K562 (cell line): ENCODE data around the gene SOCS3. TPM values are rescaled to one million over a fixed set of nuclear protein-coding genes. Genes with fewer than 3 reads are reported as not detected.

Source experiments
- ARHGAP35 ChIP-seq: fragments of 450-650 bp; IDR thresholded peaks from 2 replicates; pipeline ENCODE4 v1.6.1; 2018; ENCODE audit not compliant: partially characterized antibody
- ARNT ChIP-seq, 2 experiments: fragments of 450-650 bp; IDR thresholded peaks; 2 replicates each; pipeline ENCODE4 v1.6.1; 2016; ENCODE audit warnings: mild to moderate bottlenecking in 1 of 2
- ASH1L ChIP-seq: fragments of 450-650 bp; IDR thresholded peaks from 2 replicates; pipeline ENCODE4 v1.6.1; 2018; ENCODE audit warnings: borderline replicate concordance, mild to moderate bottlenecking, low read depth; ENCODE audit not compliant: partially characterized antibody
- CHD2 ChIP-seq: IDR thresholded peaks from 2 replicates; pipeline ENCODE4 v1.6.1; 2011; ENCODE audit warnings: low read depth, low read length
- ETV5 ChIP-seq: sonication (generic); formaldehyde crosslinking; IDR thresholded peaks from 2 replicates; pipeline ENCODE4 v1.4.0; 2020; ENCODE audit warnings: low read depth, mild to moderate bottlenecking, missing genetic modification reagents
- MBD2 ChIP-seq: sonication (generic); IDR thresholded peaks from 2 replicates; pipeline ENCODE4 v1.6.1; 2016; ENCODE audit warnings: low read depth, borderline replicate concordance
- NR2C2 ChIP-seq, 2 experiments: fragments of 200-800 bp in 1 of 2; sonication (Bioruptor generic) in 1 of 2; sonication (generic) in 1 of 2; formaldehyde crosslinking in 1 of 2; IDR thresholded peaks; 2 replicates each; pipeline versions ENCODE4 v1.6.1 to v1.8.0; 2016 to 2022; ENCODE audit warnings: mild to moderate bottlenecking in 1 of 2, missing compliant biosample characterization in 1 of 2, missing genetic modification characterization in 1 of 2, missing genetic modification reagents in 1 of 2
- POLR2AphosphoS2 ChIP-seq: IDR thresholded peaks from 2 replicates; pipeline ENCODE4 v1.6.1; 2012; ENCODE audit warnings: low read length, improper control_type of control experiment
- RFX5 ChIP-seq: IDR thresholded peaks from 2 replicates; pipeline ENCODE4 v1.6.1; 2011; ENCODE audit warnings: low read depth, mild to moderate bottlenecking, improper control_type of control experiment, low read length
- SMARCB1 ChIP-seq: IDR thresholded peaks from 2 replicates; pipeline ENCODE4 v1.6.1; 2011; ENCODE audit warnings: improper control_type of control experiment, low read depth; ENCODE audit not compliant: insufficient read length
- STAT5B ChIP-seq: fragments of 250-450 bp; sonication (Bioruptor Pico); IDR thresholded peaks from 2 replicates; pipeline ENCODE4 v1.8.0; 2021; ENCODE audit warnings: mild to moderate bottlenecking, inconsistent platforms
- TAF9B ChIP-seq: fragments of 450-650 bp; IDR thresholded peaks from 2 replicates; pipeline ENCODE4 v1.6.1; 2018; ENCODE audit warnings: mild to moderate bottlenecking; ENCODE audit not compliant: partially characterized antibody
- ZNF175 ChIP-seq: fragments of 200-800 bp; sonication (Bioruptor generic); IDR thresholded peaks from 2 replicates; pipeline ENCODE4 v1.6.1; 2016; ENCODE audit warnings: low read depth, mild to moderate bottlenecking, missing genetic modification characterization, missing compliant biosample characterization
- ZNF668 ChIP-seq: fragments of 250-450 bp; sonication (Bioruptor Pico); IDR thresholded peaks from 2 replicates; pipeline ENCODE4 v1.8.0; 2022; ENCODE audit warnings: mild to moderate bottlenecking, inconsistent platforms
- ZNF696 ChIP-seq: fragments of 250-450 bp; sonication (Bioruptor Pico); conservative IDR thresholded peaks from 2 replicates; pipeline ENCODE4 v1.4.0; 2020; ENCODE audit warnings: mild to moderate bottlenecking, moderate library complexity
- polyA plus RNA-seq, 8 experiments: library from polyadenylated mRNA; depleted of rRNA in 4 of 8; stranded (reverse) in 5 of 8; unstranded in 3 of 8; fragments of >200 nt; fragmentation: Nextera tagmentation in 2 of 8; fragmentation: Illumina TruSeq in 1 of 8; extraction: Ambion mirVana in 2 of 8; extraction: Trizol in 1 of 8; gene quantifications; 2 replicates each; pipeline versions ENCODE4 v1.2.1 to v1.2.3, GENCODE V29; 2011 to 2014; ENCODE audit warnings: inconsistent platforms in 1 of 8, missing spikeins in 1 of 8
- total RNA-seq, 7 experiments: library from RNA; depleted of rRNA in 6 of 7; stranded (reverse); fragments of >200 nt in 6 of 7; fragmentation: Illumina TruSeq in 2 of 7; extraction: Trizol in 2 of 7; gene quantifications; 2 replicates each; pipeline versions ENCODE4 v1.2.1 to v1.2.3, GENCODE V29; 2011 to 2021; ENCODE audit warnings: low replicate concordance in 1 of 7
- TF ChIP-seq, protein P1 (sequence below): fragments of 450-650 bp; IDR thresholded peaks from 2 replicates; pipeline ENCODE4 v1.6.1; 2016; ENCODE audit warnings: antibody characterized with exemption
- TF ChIP-seq, protein P2 (sequence below): fragments of 450-650 bp; formaldehyde crosslinking; IDR thresholded peaks from 2 replicates; pipeline ENCODE4 v1.4.0; 2020; ENCODE audit warnings: mild to moderate bottlenecking, moderate library complexity
- TF ChIP-seq, protein P3 (sequence below), 3 experiments: fragments of 200-800 bp in 1 of 3; fragments of 250-450 bp in 1 of 3; fragments of 450-650 bp in 1 of 3; sonication (Bioruptor Pico) in 1 of 3; sonication (Bioruptor generic) in 1 of 3; formaldehyde crosslinking in 1 of 3; IDR thresholded peaks; 2 replicates each; pipeline versions ENCODE4 v1.6.1 to v1.8.0; 2016 to 2022; ENCODE audit warnings: mild to moderate bottlenecking in 2 of 3, missing genetic modification characterization in 2 of 3, missing compliant biosample characterization in 1 of 3, moderate library complexity in 1 of 3
- TF ChIP-seq, protein P4 (sequence below): fragments of 250-450 bp; sonication (Bioruptor Pico); IDR thresholded peaks from 2 replicates; pipeline ENCODE4 v1.8.0; 2022; ENCODE audit warnings: inconsistent platforms

Gene SOCS3
- total and polyA plus RNA-seq, 9 of the 15 experiments (the other 6 are each of a cell fraction or from before 2014, with no cell fraction given), result 0.56 to 38.9 (median 13.7) TPM

DNA sequence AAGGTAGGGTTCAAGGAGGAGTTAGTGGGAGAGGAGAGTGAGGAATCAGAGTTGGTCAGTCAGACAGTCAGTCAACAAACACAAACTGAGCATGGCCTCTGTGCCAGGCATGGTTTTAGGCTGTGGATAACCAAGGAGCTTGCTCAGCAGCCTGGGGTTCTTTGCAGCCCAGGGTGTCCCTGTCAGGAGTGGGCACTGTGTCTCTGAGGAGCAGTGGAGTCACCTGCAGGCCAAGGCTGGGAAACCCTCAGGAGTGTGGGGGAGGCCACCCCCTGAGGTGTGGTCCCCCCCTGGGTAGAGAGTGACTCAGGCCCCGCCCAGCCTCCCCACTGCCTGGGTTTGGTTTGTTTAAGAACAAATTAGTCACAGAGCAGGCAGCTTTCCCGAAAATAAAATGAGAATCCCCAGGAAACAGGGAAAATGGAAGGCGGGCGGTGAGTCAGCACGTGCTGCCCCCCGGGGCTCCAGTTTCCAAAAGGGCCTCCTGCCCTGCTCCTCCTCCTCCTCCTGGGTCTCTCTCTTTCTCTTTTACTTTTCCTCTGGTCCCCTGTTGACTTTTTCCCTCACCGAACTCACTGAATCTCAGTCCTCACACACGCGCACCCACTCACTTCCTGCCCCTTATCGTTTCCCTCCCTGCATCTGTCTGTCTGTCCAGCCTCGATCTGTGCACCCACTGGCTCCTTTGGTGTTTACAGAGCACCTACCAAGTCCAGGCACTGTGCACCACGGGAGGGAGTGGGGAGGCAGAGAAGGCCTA, 44.3 kb downstream of the SOCS3 start (continued):
- TF ChIP-seq, protein P1, sequence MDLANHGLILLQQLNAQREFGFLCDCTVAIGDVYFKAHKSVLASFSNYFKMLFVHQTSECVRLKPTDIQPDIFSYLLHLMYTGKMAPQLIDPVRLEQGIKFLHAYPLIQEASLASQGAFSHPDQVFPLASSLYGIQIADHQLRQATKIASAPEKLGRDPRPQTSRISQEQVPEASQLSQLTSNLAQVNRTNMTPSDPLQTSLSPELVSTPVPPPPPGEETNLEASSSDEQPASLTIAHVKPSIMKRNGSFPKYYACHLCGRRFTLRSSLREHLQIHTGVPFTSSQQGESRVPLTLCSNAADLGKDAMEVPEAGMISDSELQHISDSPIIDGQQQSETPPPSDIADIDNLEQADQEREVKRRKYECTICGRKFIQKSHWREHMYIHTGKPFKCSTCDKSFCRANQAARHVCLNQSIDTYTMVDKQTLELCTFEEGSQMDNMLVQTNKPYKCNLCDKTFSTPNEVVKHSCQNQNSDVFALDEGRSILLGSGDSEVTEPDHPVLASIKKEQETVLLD, result peak; percentile 93
- TF ChIP-seq ZNF668 (CRISPR knock-in tag) (no peak), RFX5 (no peak), TAF9B (no peak), STAT5B (CRISPR knock-in tag) (no peak), CHD2 (no peak), NR2C2 (CRISPR knock-in tag; IDR thresholded peaks at IDR 0.05) (no peak), NR2C2 (tag; IDR thresholded peaks at IDR 0.05) (no peak), ARNT (IDR thresholded peaks at IDR 0.05) (peak in 1 of 2 experiments; percentile 70; a peak in 1 of 4 replicates), ARHGAP35 (no peak), ZNF696 (CRISPR knock-in tag) (no peak), ZNF175 (no peak), ETV5 (peak; percentile 64; the same call in 1 of the 2 replicates), MBD2 (no peak; the same call in 1 of the 2 replicates), SMARCB1 (no peak), POLR2AphosphoS2 (no peak), ASH1L (no peak)
- TF ChIP-seq, protein P2, sequence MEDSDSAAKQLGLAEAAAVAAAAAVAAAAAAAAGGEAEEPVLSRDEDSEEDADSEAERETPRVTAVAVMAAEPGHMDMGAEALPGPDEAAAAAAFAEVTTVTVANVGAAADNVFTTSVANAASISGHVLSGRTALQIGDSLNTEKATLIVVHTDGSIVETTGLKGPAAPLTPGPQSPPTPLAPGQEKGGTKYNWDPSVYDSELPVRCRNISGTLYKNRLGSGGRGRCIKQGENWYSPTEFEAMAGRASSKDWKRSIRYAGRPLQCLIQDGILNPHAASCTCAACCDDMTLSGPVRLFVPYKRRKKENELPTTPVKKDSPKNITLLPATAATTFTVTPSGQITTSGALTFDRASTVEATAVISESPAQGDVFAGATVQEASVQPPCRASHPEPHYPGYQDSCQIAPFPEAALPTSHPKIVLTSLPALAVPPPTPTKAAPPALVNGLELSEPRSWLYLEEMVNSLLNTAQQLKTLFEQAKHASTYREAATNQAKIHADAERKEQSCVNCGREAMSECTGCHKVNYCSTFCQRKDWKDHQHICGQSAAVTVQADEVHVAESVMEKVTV (CRISPR knock-in tag), result no peak
- TF ChIP-seq, protein P3, sequence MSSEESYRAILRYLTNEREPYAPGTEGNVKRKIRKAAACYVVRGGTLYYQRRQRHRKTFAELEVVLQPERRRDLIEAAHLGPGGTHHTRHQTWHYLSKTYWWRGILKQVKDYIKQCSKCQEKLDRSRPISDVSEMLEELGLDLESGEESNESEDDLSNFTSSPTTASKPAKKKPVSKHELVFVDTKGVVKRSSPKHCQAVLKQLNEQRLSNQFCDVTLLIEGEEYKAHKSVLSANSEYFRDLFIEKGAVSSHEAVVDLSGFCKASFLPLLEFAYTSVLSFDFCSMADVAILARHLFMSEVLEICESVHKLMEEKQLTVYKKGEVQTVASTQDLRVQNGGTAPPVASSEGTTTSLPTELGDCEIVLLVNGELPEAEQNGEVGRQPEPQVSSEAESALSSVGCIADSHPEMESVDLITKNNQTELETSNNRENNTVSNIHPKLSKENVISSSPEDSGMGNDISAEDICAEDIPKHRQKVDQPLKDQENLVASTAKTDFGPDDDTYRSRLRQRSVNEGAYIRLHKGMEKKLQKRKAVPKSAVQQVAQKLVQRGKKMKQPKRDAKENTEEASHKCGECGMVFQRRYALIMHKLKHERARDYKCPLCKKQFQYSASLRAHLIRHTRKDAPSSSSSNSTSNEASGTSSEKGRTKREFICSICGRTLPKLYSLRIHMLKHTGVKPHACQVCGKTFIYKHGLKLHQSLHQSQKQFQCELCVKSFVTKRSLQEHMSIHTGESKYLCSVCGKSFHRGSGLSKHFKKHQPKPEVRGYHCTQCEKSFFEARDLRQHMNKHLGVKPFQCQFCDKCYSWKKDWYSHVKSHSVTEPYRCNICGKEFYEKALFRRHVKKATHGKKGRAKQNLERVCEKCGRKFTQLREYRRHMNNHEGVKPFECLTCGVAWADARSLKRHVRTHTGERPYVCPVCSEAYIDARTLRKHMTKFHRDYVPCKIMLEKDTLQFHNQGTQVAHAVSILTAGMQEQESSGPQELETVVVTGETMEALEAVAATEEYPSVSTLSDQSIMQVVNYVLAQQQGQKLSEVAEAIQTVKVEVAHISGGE (CRISPR knock-in tag; IDR thresholded peaks at IDR 0.05), result 0 out of 6 replicates have a peak, but pooled peaks of 1 of the 3 experiments have one; percentile 28
- TF ChIP-seq, protein P4, sequence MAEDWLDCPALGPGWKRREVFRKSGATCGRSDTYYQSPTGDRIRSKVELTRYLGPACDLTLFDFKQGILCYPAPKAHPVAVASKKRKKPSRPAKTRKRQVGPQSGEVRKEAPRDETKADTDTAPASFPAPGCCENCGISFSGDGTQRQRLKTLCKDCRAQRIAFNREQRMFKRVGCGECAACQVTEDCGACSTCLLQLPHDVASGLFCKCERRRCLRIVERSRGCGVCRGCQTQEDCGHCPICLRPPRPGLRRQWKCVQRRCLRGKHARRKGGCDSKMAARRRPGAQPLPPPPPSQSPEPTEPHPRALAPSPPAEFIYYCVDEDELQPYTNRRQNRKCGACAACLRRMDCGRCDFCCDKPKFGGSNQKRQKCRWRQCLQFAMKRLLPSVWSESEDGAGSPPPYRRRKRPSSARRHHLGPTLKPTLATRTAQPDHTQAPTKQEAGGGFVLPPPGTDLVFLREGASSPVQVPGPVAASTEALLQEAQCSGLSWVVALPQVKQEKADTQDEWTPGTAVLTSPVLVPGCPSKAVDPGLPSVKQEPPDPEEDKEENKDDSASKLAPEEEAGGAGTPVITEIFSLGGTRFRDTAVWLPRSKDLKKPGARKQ (CRISPR knock-in tag), result no peak
